HepG2 (cell line): ENCODE measurements around the gene RHOBTB1.

Experiments
- MAZ ChIP-seq, 2 experiments: sonication (generic) in 1 of 2; formaldehyde crosslinking in 1 of 2; IDR thresholded peaks; 2 replicates each; pipeline versions ENCODE4 v1.5.0 to v1.6.1; 2012 to 2020; ENCODE audit warnings: low read depth in 2 of 2, mild to moderate bottlenecking in 2 of 2, borderline replicate concordance in 1 of 2, improper control_type of control experiment in 1 of 2, low read length in 1 of 2, missing genetic modification reagents in 1 of 2, moderate library complexity in 1 of 2
- NCOA2 ChIP-seq: sonication (generic); formaldehyde crosslinking; IDR thresholded peaks from 2 replicates; pipeline ENCODE4 v1.8.0; 2022; ENCODE audit warnings: inconsistent platforms
- NFIC ChIP-seq: IDR thresholded peaks from 2 replicates; pipeline ENCODE4 v1.6.1; 2012; ENCODE audit warnings: mild to moderate bottlenecking, low read length, inconsistent platforms
- PAWR ChIP-seq: sonication (generic); formaldehyde crosslinking; IDR thresholded peaks from 2 replicates; pipeline ENCODE4 v1.4.0; 2020; ENCODE audit warnings: missing genetic modification reagents, mild to moderate bottlenecking, borderline replicate concordance

DNA sequence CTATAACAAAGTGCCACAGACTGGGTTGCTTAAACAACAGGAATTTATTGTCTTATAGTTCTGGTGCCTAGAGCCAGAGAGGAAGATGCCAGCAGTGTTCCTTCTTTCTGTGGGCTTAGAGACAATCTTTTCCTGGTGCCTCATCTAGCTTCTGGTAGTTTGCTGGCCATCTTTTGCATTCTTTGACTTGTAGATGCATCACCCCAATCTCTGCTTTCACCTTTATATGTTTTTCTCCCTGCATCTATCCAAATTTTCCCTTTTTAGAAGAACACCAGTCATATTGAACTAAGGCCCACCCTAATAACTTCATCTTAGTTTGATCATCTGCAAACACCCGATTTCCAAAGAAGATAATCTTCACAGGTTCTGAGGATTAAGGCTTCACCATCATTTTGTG, 98.9 kb downstream of the RHOBTB1 start:
- TF ChIP-seq NCOA2 (no peak), PAWR (CRISPR knock-in tag) (no peak), NFIC (no peak), MAZ (IDR thresholded peaks at IDR 0.05; ENCODE audit: borderline replicate concordance, low read depth, low read length) (no peak), MAZ (CRISPR knock-in tag; IDR thresholded peaks at IDR 0.05; ENCODE audit: low read depth) (no peak)
